Loucy (cell line): ENCODE data around the gene PLEKHA5.

Source experiments
- CTCF ChIP-seq: fragments of 200-600 bp; sonication (generic); conservative IDR thresholded peaks from 2 replicates; pipeline ENCODE4 v1.5.1; 2014; ENCODE audit warnings: mild to moderate bottlenecking, antibody characterized with exemption, low read length
- EZH2phosphoT487 ChIP-seq: fragments of 200-600 bp; IDR thresholded peaks from 2 replicates; pipeline ENCODE4 v1.6.1; 2018; ENCODE audit warnings: antibody characterized with exemption, mild to moderate bottlenecking, moderate library complexity, borderline replicate concordance

- TF ChIP-seq EZH2phosphoT487 (no peak), CTCF (no peak)
These were observed 158.6 kb downstream of the PLEKHA5 start for GRCh38 chr12:19288161-19288560.
